ENCODE measurements around the gene OTUD3.

GRCh38 chr1:19942088-19942487 lies 59.9 kb downstream of the OTUD3 start:
- TF ChIP-seq CTCF (conservative IDR thresholded peaks at IDR 0.05; ENCODE audit: low read depth, low read length) (no peak), BHLHE40 (IDR thresholded peaks at IDR 0.05; ENCODE audit: low read depth, low read length) (no peak)

Measured in IMR-90 (cell line).